DOHH2 (cell line): ENCODE measurements around the gene GCNT2.

Experiments
- H3F3A ChIP-seq: fragments of 200-600 bp; sonication (generic), shearing (Covaris generic); 2 replicates; pipeline ENCODE4 v1.6.0; 2016; ENCODE audit warnings: antibody characterized with exemption, mild to moderate bottlenecking; ENCODE audit not compliant: control insufficient read depth, insufficient read depth
- H3K27ac ChIP-seq: fragments of 200-600 bp; sonication (generic); 2 replicates; pipeline ENCODE4 v1.5.1; 2014; ENCODE audit warnings: low read depth, mild to moderate bottlenecking, low read length, moderate library complexity
- H3K27me3 ChIP-seq: fragments of 200-600 bp; sonication (generic); 2 replicates; pipeline ENCODE4 v1.6.1; 2014; ENCODE audit warnings: mild to moderate bottlenecking, low read length, mixed read lengths; ENCODE audit not compliant: control insufficient read depth
- H3K36me3 ChIP-seq: fragments of 200-600 bp; sonication (generic); 2 replicates; pipeline ENCODE4 v1.6.1; 2014; ENCODE audit warnings: mild to moderate bottlenecking, low read length, moderate library complexity, mixed read lengths; ENCODE audit not compliant: control insufficient read depth
- H3K4me1 ChIP-seq: fragments of 200-600 bp; sonication (generic); 2 replicates; pipeline ENCODE4 v1.6.1; 2014; ENCODE audit warnings: mild to moderate bottlenecking, low read length, mixed read lengths; ENCODE audit not compliant: control insufficient read depth
- H3K4me2 ChIP-seq: fragments of 200-600 bp; sonication (generic); 2 replicates; pipeline ENCODE4 v1.6.0; 2014; ENCODE audit warnings: mild to moderate bottlenecking, low read length, moderate library complexity
- H3K4me3 ChIP-seq: fragments of 200-600 bp; sonication (generic); 2 replicates; pipeline ENCODE4 v1.5.1; 2014; ENCODE audit warnings: mild to moderate bottlenecking, low read length, mixed read lengths
- H3K79me2 ChIP-seq: fragments of 200-600 bp; sonication (generic); 2 replicates; pipeline ENCODE4 v1.6.1; 2014; ENCODE audit warnings: mild to moderate bottlenecking, low read length, mixed read lengths; ENCODE audit not compliant: control insufficient read depth
- H3K9me2 ChIP-seq: fragments of 200-600 bp; sonication (generic); replicated peaks from 2 replicates; pipeline ENCODE4 v1.6.1; 2014; ENCODE audit warnings: mild to moderate bottlenecking, low read length, mixed read lengths; ENCODE audit not compliant: control insufficient read depth
- H3K9me3 ChIP-seq: fragments of 200-600 bp; sonication (generic); 2 replicates; pipeline ENCODE4 v1.6.1; 2014; ENCODE audit warnings: antibody characterized with exemption, low read length, mixed read lengths; ENCODE audit not compliant: control insufficient read depth, insufficient read depth
- H4K20me1 ChIP-seq: fragments of 200-600 bp; sonication (generic); 2 replicates; pipeline ENCODE4 v1.6.0; 2014; ENCODE audit warnings: low read depth, mild to moderate bottlenecking, antibody characterized with exemption, low read length, moderate library complexity; ENCODE audit not compliant: control insufficient read depth, insufficient read depth
- EZH2phosphoT487 ChIP-seq: fragments of 200-600 bp; sonication (generic); IDR thresholded peaks from 2 replicates; pipeline ENCODE4 v1.6.1; 2017; ENCODE audit warnings: borderline replicate concordance, mild to moderate bottlenecking, antibody characterized with exemption, low read length, moderate library complexity, mixed read lengths
- TF ChIP-seq, protein P1 (sequence below): fragments of 200-600 bp; sonication (generic); IDR thresholded peaks from one replicate; pipeline ENCODE4 v1.5.1; 2014; ENCODE audit warnings: antibody characterized with exemption, mild to moderate bottlenecking, low read depth, low read length; ENCODE audit not compliant: poor library complexity, severe bottlenecking

Gene GCNT2

DNA sequence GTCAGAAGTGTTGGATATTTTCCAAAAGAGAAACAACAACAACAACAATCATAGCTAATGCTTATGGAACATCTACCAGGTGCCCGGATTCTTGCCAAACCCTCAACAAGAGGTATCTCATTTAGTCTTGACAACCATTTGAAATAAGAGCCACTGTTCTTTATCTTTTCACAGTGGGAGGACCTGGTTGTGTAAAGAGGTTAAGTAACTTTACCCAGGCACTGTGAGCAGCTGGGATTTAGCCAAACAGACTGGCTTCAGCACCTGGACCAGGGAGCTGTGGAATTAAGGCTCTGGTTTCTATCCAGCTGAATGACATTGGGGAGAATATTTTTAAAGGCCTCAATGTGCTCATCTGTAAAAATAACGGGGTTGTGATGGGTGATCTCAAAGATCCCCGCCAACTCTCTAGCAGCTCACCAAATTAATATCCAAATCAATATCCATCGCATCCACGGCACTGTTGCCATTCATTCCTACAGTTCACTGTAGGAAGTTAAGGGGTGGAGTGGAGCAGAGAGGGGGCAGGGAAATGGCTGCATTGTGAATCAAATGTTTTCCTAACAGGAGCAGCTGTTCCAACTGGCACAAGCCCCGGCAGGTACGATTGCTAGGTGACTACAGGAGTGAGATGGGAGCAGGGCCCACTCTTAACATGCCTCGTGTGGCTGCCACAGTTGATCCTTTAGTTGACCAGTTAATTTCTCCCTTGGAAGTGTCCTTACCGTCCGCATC lies 61.8 kb downstream of the GCNT2 start:
- peaks cover 9% of the 10 kb centered on the region for H3K4me1 ChIP-seq
- H3K36me3 ChIP-seq, result peaks cover 4% of the 10 kb centered on the region
- H3K79me2 ChIP-seq, result peaks cover 9% of the 10 kb centered on the region
- no peaks in the 10 kb centered on the region for H3F3A ChIP-seq
- H3K4me2 ChIP-seq, result no peak overlapping the region
- H4K20me1 ChIP-seq, result no peaks in the 10 kb centered on the region
- H3K4me3 ChIP-seq, result no peak overlapping the region
- TF ChIP-seq, protein P1, sequence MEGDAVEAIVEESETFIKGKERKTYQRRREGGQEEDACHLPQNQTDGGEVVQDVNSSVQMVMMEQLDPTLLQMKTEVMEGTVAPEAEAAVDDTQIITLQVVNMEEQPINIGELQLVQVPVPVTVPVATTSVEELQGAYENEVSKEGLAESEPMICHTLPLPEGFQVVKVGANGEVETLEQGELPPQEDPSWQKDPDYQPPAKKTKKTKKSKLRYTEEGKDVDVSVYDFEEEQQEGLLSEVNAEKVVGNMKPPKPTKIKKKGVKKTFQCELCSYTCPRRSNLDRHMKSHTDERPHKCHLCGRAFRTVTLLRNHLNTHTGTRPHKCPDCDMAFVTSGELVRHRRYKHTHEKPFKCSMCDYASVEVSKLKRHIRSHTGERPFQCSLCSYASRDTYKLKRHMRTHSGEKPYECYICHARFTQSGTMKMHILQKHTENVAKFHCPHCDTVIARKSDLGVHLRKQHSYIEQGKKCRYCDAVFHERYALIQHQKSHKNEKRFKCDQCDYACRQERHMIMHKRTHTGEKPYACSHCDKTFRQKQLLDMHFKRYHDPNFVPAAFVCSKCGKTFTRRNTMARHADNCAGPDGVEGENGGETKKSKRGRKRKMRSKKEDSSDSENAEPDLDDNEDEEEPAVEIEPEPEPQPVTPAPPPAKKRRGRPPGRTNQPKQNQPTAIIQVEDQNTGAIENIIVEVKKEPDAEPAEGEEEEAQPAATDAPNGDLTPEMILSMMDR, result no peak
- no peak for TF ChIP-seq EZH2phosphoT487
- no peaks in the 10 kb centered on the region for H3K9me3 ChIP-seq
- H3K27me3 ChIP-seq, result no peaks in the 10 kb centered on the region
- H3K27ac ChIP-seq, result no peak overlapping the region
- no peaks in the 10 kb centered on the region for H3K9me2 ChIP-seq

GRCh38 chr6:10583509-10583901 lies 62.4 kb downstream of the GCNT2 start:
- no peaks in the 10 kb centered on the region for H3K9me2 ChIP-seq
- H3K27ac ChIP-seq, result no peak overlapping the region
- H3K4me3 ChIP-seq, result no peak overlapping the region
- TF ChIP-seq EZH2phosphoT487, result no peak
- TF ChIP-seq, protein P1, result no peak
- H3K27me3 ChIP-seq, result no peaks in the 10 kb centered on the region
- no peaks in the 10 kb centered on the region for H4K20me1 ChIP-seq
- H3F3A ChIP-seq, result no peaks in the 10 kb centered on the region
- H3K9me3 ChIP-seq, result no peaks in the 10 kb centered on the region
- H3K4me1 ChIP-seq, result peaks cover 9% of the 10 kb centered on the region
- H3K36me3 ChIP-seq, result peaks cover 4% of the 10 kb centered on the region
- no peak overlapping the region for H3K4me2 ChIP-seq
- peaks cover 13% of the 10 kb centered on the region for H3K79me2 ChIP-seq

DNA sequence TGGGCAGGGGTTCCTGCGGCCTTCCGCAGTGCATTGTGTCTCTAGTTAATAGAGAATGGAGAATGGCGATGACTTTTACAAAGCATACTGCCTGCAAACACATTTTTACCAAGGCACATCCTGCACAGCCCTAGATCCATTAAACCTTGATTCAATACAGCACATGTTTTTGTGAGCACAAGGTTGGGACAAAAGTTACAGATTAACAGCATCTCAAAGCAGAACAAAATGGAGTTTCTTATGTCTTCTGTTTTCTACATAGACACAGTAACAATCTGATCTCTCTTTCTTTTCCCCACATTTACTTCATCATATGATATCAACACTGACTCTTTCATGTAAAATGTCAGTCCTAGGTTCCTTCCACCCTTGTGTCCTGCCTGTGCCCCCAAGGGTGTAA lies 63.5 kb downstream of the GCNT2 start:
- peaks cover 9% of the 10 kb centered on the region for H3K4me1 ChIP-seq

More for the DNA sequence above, 63.5 kb downstream of the GCNT2 start:
- Histone ChIP-seq H3K27ac (no peak overlapping the region), H3K4me3 (no peak overlapping the region), H3K27me3 (no peaks in the 10 kb centered on the region), H3K9me2 (no peaks in the 10 kb centered on the region), H3K4me2 (no peak overlapping the region), H3K79me2 (peaks cover 23% of the 10 kb centered on the region), H4K20me1 (no peaks in the 10 kb centered on the region; the same call in 1 of the 2 replicates), H3F3A (no peaks in the 10 kb centered on the region), H3K36me3 (peaks cover 4% of the 10 kb centered on the region), H3K9me3 (no peaks in the 10 kb centered on the region)
- TF ChIP-seq, protein P1, result no peak
- TF ChIP-seq EZH2phosphoT487, result no peak
